ENCODE results near the gene XRCC3.
A peak's percentile ranks its signal among the peaks of the same experiment; 100 is the strongest.
"Not testable (repeated sequence)": the region's sequence is repeated elsewhere in the genome, so short reads cannot be mapped to it uniquely, and the experiment has no call there.

XRCC3 gene

GRCh38 chr14:103692159-103692558, 23.1 kb downstream of the XRCC3 start:
- no peak for DNase-seq

- not testable (repeated sequence) for DNase-seq
Measured at GRCh38 chr14:103691655-103692054, 23.6 kb downstream of the XRCC3 start.

- no peak for DNase-seq
Measured at GRCh38 chr14:103690332-103690731, 24.9 kb downstream of the XRCC3 start.

GRCh38 chr14:103688906-103689902, 26.0 kb downstream of the XRCC3 start:
- no peak for DNase-seq

- DNase-seq = no peak
Measured at GRCh38 chr14:103688441-103688840, 26.8 kb downstream of the XRCC3 start.

- DNase-seq = no peak
Measured at GRCh38 chr14:103687712-103688111, 27.5 kb downstream of the XRCC3 start.

GRCh38 chr14:103686831-103687485, 28.3 kb downstream of the XRCC3 start:
- no peak for DNase-seq

GRCh38 chr14:103685276-103686211, 29.7 kb downstream of the XRCC3 start:
- no peak for DNase-seq

- DNase-seq = no peak
Measured at GRCh38 chr14:103684871-103685270, 30.4 kb downstream of the XRCC3 start.

GRCh38 chr14:103684471-103684870, 30.8 kb downstream of the XRCC3 start:
- DNase-seq = no peak

- DNase-seq = no peak
Measured at GRCh38 chr14:103683139-103683538, 32.1 kb downstream of the XRCC3 start.

GRCh38 chr14:103680491-103681231, 34.6 kb downstream of the XRCC3 start:
- DNase-seq = no peak

- DNase-seq = peak; percentile 9
Measured at GRCh38 chr14:103679351-103679750, 35.9 kb downstream of the XRCC3 start.

- DNase-seq = no peak
Measured at GRCh38 chr14:103676881-103677675, 38.2 kb downstream of the XRCC3 start.

- DNase-seq = no peak
Measured at GRCh38 chr14:103675957-103676356, 39.3 kb downstream of the XRCC3 start.

- no peak for DNase-seq
Measured at GRCh38 chr14:103671911-103672310, 43.3 kb downstream of the XRCC3 start.

- DNase-seq = no peak
Measured at GRCh38 chr14:103669370-103669769, 45.9 kb downstream of the XRCC3 start.

- no peak for DNase-seq
Measured at GRCh38 chr14:103668117-103668516, 47.1 kb downstream of the XRCC3 start.

- no peak for DNase-seq
Measured at GRCh38 chr14:103667671-103668070, 47.6 kb downstream of the XRCC3 start.

GRCh38 chr14:103663506-103663905, 51.7 kb downstream of the XRCC3 start:
- DNase-seq = no peak

- DNase-seq = no peak
Measured at GRCh38 chr14:103662591-103662990, 52.7 kb downstream of the XRCC3 start.
